Activated T-helper 17 cell treated with anti-CD3 and anti-CD28 coated beads, Interleukin-2, amount 50 U/mL, for 72 hours (primary cell): ENCODE results near the gene DLG2. TPM values are rescaled to one million over a fixed set of nuclear protein-coding genes. Genes with fewer than 3 reads are reported as not detected.

Experiments
- ATAC-seq: fragments of 150-1000 bp; cut with Tn5 transposase; replicated peaks from 2 replicates; pipeline ENCODE4 v1.10.0; 2021; ENCODE audit warnings: mild to moderate bottlenecking, moderate library complexity
- H3K27ac Mint-ChIP-seq: one replicate; pipeline ENCODE4 v1.8.0; 2022; ENCODE audit warnings: mixed read lengths
- H3K27me3 Mint-ChIP-seq: one replicate; pipeline ENCODE4 v1.8.0; 2022; ENCODE audit warnings: mixed read lengths
- H3K36me3 Mint-ChIP-seq: one replicate; pipeline ENCODE4 v1.8.0; 2022; ENCODE audit warnings: low read depth, mild to moderate bottlenecking, mixed read lengths
- H3K4me1 Mint-ChIP-seq: one replicate; pipeline ENCODE4 v1.8.0; 2022; ENCODE audit warnings: mixed read lengths
- H3K4me3 Mint-ChIP-seq: one replicate; pipeline ENCODE4 v1.8.0; 2022; ENCODE audit warnings: mild to moderate bottlenecking, mixed read lengths
- H3K9me3 Mint-ChIP-seq: one replicate; pipeline ENCODE4 v1.8.0; 2022; ENCODE audit warnings: mixed read lengths
- total RNA-seq, 2 donors: library from RNA; stranded (reverse); gene quantifications; one replicate each; pipeline ENCODE4 v1.2.3, GENCODE V29; 2022

The DLG2 gene
- total RNA-seq, 2 donors from 2014 or later = 1.5 to 1.9 TPM

DNA sequence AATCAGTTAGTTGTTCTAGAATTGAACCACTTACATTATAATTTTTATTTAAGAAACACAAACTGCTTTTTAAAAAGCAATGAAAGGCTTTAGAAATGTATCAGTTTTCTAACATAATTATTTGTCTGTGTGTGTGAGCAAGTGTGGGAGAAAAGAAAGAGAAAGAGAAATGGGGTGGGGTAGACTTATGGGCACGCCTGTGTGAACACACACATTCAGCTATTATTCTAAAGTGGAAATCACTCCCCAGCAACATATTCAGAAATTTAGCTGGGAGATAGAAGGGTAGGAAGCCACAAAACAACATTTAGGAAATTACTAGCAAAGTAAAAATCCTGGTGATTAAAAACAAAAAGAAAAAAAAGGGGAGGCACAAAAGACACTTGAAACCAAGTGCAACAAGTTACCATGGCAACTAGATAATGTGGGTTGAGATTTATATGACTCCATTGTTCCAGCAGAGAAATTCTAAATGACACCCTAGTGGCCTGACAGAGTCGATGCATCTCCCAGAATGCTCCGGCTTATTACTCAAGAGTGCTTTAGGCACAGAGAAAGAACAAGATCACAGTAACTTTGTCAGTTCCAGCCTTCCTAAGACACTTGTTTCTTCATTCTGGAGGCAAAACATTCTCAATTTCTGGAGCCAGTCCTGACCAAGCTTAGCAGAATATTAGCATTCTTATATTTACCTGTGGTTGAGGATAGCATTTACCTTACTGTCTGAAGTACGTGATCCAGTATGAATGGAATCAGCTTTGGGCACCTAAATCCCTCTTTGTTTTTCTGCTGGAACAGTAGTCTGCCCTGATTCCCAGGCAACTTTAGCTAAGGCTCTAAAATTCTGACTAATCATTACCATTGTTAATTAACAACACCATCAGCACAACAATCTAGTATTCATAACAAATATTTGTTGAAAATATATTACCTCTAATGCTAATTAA is 444.4 kb downstream of the DLG2 start:
- Mint-ChIP-seq H3K36me3 (no peaks in the 10 kb centered on the region), H3K27ac (no peak overlapping the region), H3K27me3 (no peaks in the 10 kb centered on the region), H3K9me3 (peaks cover 16% of the 10 kb centered on the region), H3K4me1 (no peaks in the 10 kb centered on the region), H3K4me3 (no peak overlapping the region)
- no peak for ATAC-seq

- no peak overlapping the region for H3K27ac Mint-ChIP-seq
- H3K36me3 Mint-ChIP-seq = no peaks in the 10 kb centered on the region
- peaks cover 18% of the 10 kb centered on the region for H3K9me3 Mint-ChIP-seq
- no peaks in the 10 kb centered on the region for H3K27me3 Mint-ChIP-seq
- no peaks in the 10 kb centered on the region for H3K4me1 Mint-ChIP-seq
- no peak for ATAC-seq
- no peak overlapping the region for H3K4me3 Mint-ChIP-seq
Observed at GRCh38 chr11:85180528-85180927, 446.6 kb downstream of the DLG2 start.

DNA sequence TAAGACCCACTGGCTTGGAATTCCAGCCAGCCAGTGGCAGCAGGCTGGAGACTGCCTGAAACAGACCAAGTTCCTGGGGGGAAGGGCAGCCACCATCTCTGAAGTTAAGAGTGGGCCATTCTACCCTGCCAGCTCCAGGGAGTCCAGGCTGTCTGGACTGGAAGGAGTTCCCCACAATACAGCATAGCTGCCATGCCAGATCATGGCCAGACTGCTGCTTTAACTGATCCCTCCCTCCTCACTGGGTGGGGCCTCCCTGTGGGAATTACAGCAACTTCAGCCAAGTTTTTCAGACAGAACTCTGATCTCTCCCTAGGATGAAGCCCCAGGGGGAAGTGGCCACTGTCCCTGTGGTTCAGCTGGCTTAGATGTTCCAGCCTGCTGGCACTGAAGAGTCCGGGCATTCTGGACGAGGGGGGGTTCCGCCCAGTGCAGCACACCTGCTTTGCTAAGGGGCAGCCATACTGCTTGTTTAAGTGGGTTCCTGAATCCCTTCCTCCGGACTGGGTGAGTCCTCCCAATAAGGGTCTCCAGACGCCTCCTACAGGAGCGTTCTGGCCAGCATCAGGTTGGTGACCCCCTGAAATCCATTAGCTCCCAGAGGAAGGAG is 455.4 kb downstream of the DLG2 start:
- H3K9me3 Mint-ChIP-seq = peaks cover 27% of the 10 kb centered on the region
- ATAC-seq = no peak
- no peaks in the 10 kb centered on the region for H3K27me3 Mint-ChIP-seq
- no peak overlapping the region for H3K27ac Mint-ChIP-seq
- no peak overlapping the region for H3K4me3 Mint-ChIP-seq
- no peaks in the 10 kb centered on the region for H3K4me1 Mint-ChIP-seq
- no peaks in the 10 kb centered on the region for H3K36me3 Mint-ChIP-seq

DNA sequence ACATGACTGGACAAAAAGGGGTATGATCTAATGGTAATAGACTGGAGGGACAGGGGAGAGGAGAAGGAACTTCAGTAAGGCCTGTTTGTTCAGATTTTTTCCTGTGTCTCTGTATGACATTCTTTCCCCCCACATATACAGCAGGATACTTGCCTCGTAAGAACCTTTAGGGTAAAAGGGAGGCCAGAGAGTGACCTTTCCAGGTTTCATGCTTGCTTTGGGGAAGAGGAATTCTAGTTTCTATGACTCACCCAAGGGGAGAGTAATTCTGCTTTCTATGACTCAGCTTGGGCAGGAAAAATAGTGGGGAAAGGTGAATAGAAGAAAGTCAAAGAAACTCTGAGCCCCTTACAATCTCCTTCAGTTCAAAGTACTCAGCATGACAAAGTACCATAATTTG is 457.0 kb downstream of the DLG2 start:
- H3K36me3 Mint-ChIP-seq = no peaks in the 10 kb centered on the region
- ATAC-seq = no peak
- H3K4me3 Mint-ChIP-seq = no peak overlapping the region
- no peaks in the 10 kb centered on the region for H3K27me3 Mint-ChIP-seq
- H3K27ac Mint-ChIP-seq = no peak overlapping the region
- H3K9me3 Mint-ChIP-seq = peaks cover 28% of the 10 kb centered on the region
- no peaks in the 10 kb centered on the region for H3K4me1 Mint-ChIP-seq

DNA sequence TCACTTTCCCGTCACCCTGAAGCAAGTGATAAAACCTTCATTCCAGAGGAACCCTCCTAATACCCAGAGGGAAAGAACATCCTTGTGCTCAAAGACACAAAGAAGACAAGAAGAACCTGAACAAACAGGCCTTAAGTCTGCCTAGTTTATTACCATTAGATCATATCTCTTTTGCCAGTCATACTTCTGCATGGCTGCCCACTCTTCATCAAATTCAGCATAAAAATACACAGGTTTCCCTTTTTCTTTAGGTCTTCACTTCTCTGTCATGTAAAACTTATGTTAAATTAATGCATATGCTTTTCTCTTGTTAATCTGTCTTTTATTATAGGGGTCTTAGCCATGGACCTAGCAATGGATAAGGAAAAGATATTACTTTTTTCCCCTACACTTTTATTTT is 459.7 kb downstream of the DLG2 start:
- Mint-ChIP-seq H3K27ac (no peak overlapping the region), H3K9me3 (peaks cover 23% of the 10 kb centered on the region), H3K4me3 (no peak overlapping the region), H3K27me3 (no peaks in the 10 kb centered on the region), H3K4me1 (no peaks in the 10 kb centered on the region), H3K36me3 (no peaks in the 10 kb centered on the region)
- no peak for ATAC-seq

GRCh38 chr11:85167038-85167437 is 460.1 kb downstream of the DLG2 start:
- Mint-ChIP-seq H3K4me1 (no peaks in the 10 kb centered on the region), H3K27me3 (no peaks in the 10 kb centered on the region), H3K9me3 (peaks cover 24% of the 10 kb centered on the region), H3K36me3 (no peaks in the 10 kb centered on the region), H3K4me3 (no peak overlapping the region), H3K27ac (no peak overlapping the region)
- ATAC-seq = no peak

GRCh38 chr11:85165819-85166218 is 461.3 kb downstream of the DLG2 start:
- H3K36me3 Mint-ChIP-seq = no peaks in the 10 kb centered on the region
- H3K27me3 Mint-ChIP-seq = no peaks in the 10 kb centered on the region
- ATAC-seq = no peak
- H3K4me3 Mint-ChIP-seq = no peak overlapping the region
- no peak overlapping the region for H3K27ac Mint-ChIP-seq
- H3K4me1 Mint-ChIP-seq = no peaks in the 10 kb centered on the region
- H3K9me3 Mint-ChIP-seq = peaks cover 27% of the 10 kb centered on the region

DNA sequence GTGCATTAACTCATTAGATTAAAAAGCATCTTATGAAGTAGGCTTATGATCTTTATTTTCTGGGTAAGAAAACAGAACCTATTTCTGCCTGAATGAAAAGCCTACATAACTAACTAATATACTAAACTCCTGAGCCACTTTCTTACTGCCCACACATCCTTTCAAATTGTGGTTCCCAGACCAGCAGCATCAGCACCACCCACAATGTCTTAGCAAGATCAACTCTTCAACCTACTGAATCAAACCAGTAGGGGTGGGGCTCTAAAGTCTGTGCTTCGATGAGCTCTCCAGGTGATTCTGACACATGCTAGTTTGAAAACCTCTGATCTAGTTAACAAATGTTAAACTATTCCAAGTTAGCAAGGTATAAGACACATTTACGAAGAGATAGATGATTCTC is 462.4 kb downstream of the DLG2 start:
- Mint-ChIP-seq H3K27ac (no peak overlapping the region), H3K4me3 (no peak overlapping the region), H3K36me3 (no peaks in the 10 kb centered on the region)

GRCh38 chr11:85154294-85154693 is 472.9 kb downstream of the DLG2 start:
- Mint-ChIP-seq H3K27ac (no peak overlapping the region), H3K9me3 (peaks cover 19% of the 10 kb centered on the region), H3K27me3 (no peaks in the 10 kb centered on the region), H3K36me3 (no peaks in the 10 kb centered on the region), H3K4me3 (no peak overlapping the region), H3K4me1 (no peaks in the 10 kb centered on the region)
- no peak for ATAC-seq

More for the DNA sequence above, 462.4 kb downstream of the DLG2 start:
- no peaks in the 10 kb centered on the region for H3K27me3 Mint-ChIP-seq
- H3K9me3 Mint-ChIP-seq = peaks cover 21% of the 10 kb centered on the region
- no peak for ATAC-seq
- H3K4me1 Mint-ChIP-seq = no peaks in the 10 kb centered on the region

DNA sequence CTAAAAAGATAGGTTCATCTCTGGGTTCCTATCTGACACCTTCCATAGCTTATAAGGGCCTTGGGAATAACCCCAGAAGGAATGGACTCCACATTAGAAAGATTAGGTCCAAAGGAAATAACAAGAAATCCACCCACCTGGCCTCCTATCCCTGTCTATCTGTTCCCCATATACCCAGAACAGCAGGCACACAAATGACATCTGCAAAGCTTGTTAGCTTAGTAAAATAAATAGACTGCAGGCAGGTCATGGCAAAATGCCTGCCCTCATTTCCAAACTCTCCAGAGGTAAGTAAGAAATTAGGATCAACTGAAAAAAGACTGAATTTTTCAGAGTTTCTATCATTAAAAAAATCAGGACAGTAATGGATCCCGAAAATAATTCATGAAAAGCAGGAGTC is 489.5 kb downstream of the DLG2 start:
- no peaks in the 10 kb centered on the region for H3K27me3 Mint-ChIP-seq

GRCh38 chr11:85133636-85134035 is 493.5 kb downstream of the DLG2 start:
- H3K27me3 Mint-ChIP-seq = no peaks in the 10 kb centered on the region
- H3K9me3 Mint-ChIP-seq = peaks cover 18% of the 10 kb centered on the region
- ATAC-seq = no peak
- no peaks in the 10 kb centered on the region for H3K36me3 Mint-ChIP-seq
- no peaks in the 10 kb centered on the region for H3K4me1 Mint-ChIP-seq
- no peak overlapping the region for H3K4me3 Mint-ChIP-seq
- no peak overlapping the region for H3K27ac Mint-ChIP-seq

More for the DNA sequence above, 489.5 kb downstream of the DLG2 start:
- peaks cover 17% of the 10 kb centered on the region for H3K9me3 Mint-ChIP-seq
- H3K4me3 Mint-ChIP-seq = no peak overlapping the region
- no peak overlapping the region for H3K27ac Mint-ChIP-seq
- no peaks in the 10 kb centered on the region for H3K36me3 Mint-ChIP-seq
- no peaks in the 10 kb centered on the region for H3K4me1 Mint-ChIP-seq
- ATAC-seq = no peak

- Mint-ChIP-seq H3K27ac (no peak overlapping the region), H3K36me3 (no peaks in the 10 kb centered on the region), H3K9me3 (peaks cover 15% of the 10 kb centered on the region), H3K4me1 (no peaks in the 10 kb centered on the region), H3K27me3 (no peaks in the 10 kb centered on the region), H3K4me3 (no peak overlapping the region)
- no peak for ATAC-seq
Observed at GRCh38 chr11:85132851-85133585, 494.1 kb downstream of the DLG2 start.

GRCh38 chr11:85127349-85127748 is 499.8 kb downstream of the DLG2 start:
- Mint-ChIP-seq H3K27ac (no peak overlapping the region), H3K36me3 (no peaks in the 10 kb centered on the region), H3K4me3 (no peak overlapping the region), H3K27me3 (no peaks in the 10 kb centered on the region), H3K4me1 (no peaks in the 10 kb centered on the region), H3K9me3 (peaks cover 19% of the 10 kb centered on the region)
- ATAC-seq = no peak

DNA sequence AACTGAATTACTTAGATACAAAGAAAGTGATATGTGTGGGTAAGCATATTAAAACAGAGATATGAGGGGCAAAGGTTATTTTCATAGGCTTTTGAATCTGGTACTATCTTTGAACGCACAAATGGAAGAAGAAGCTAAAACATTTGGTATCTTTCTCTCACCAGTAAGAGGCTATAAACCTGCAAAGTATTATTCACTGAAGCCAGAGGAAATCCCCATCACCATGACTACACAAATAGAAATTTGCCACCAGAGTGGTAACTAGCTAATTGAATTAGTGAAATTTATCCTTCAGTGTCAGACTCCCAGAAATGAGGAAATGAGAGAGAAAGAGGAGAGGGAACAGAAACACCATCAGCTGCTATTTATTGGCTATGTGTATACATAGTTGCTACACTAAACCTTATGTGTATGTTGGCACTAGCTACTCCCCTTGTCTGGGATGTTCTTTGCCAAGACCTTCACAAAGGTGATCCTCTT is 503.4 kb downstream of the DLG2 start:
- no peak overlapping the region for H3K4me3 Mint-ChIP-seq
- ATAC-seq = no peak
- H3K9me3 Mint-ChIP-seq = peaks cover 22% of the 10 kb centered on the region
- H3K4me1 Mint-ChIP-seq = no peaks in the 10 kb centered on the region
- H3K36me3 Mint-ChIP-seq = no peaks in the 10 kb centered on the region
- no peak overlapping the region for H3K27ac Mint-ChIP-seq
- H3K27me3 Mint-ChIP-seq = no peaks in the 10 kb centered on the region
